CD4-positive, alpha-beta T cell treated with Interleukin-6 at 100 ng/mL for 8 hours (primary cell): ENCODE data around the gene CRACR2A.

ENCODE experiments used
- DNase-seq: peaks from one replicate; pipeline ENCODE4 v3.0.0-alpha.2; 2020; ENCODE audit warnings: mixed read lengths, low spot score

Gene CRACR2A, protein sequence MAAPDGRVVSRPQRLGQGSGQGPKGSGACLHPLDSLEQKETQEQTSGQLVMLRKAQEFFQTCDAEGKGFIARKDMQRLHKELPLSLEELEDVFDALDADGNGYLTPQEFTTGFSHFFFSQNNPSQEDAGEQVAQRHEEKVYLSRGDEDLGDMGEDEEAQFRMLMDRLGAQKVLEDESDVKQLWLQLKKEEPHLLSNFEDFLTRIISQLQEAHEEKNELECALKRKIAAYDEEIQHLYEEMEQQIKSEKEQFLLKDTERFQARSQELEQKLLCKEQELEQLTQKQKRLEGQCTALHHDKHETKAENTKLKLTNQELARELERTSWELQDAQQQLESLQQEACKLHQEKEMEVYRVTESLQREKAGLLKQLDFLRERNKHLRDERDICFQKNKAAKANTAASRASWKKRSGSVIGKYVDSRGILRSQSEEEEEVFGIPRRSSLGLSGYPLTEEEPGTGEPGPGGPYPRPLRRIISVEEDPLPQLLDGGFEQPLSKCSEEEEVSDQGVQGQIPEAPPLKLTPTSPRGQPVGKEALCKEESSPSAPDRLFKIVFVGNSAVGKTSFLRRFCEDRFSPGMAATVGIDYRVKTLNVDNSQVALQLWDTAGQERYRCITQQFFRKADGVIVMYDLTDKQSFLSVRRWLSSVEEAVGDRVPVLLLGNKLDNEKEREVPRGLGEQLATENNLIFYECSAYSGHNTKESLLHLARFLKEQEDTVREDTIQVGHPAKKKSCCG

DNA sequence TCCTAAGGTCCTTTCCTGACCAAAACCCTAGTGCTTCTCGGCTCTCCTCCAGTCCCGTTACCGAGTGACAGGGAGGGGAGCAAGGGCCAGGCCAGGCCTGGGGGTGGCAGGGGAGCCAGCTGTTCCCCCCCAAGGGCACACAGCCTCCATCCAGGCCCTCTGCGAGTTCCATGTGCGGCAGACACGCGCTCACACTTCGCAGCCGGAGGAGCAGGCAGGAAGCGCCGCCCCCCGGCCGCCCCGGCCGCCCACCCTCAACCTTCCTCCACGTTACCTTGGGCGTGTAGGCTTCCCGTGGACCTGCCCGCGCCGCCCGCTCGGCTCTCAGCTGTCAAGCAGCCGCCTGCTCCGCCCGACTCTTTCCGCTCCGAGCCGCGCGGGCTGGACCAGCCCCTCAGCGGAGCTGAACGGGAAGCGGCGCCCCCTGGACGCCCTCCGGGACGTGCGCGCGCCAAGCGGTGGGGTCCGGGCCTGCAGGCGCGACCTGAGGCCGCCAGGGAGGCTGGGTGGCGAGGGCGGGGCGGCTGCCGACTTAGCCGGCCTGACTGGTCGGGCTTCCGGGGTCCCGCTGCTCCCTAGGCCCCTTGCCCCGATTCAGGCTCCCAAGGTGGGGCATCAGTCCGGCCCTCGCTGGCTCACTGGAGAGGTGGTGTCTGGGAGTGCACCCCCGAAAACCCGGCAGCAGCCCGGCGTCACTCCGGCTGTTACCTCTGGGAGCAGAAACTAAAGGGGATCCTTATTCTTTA is at the start of gene CRACR2A:
TSS of gene CRACR2A (minus strand) at position 369 of the 746 bp plus-strand sequence. CDS start 56,110 bp downstream, outside the sequence.
- DNase-seq = peak; percentile 77

DNA sequence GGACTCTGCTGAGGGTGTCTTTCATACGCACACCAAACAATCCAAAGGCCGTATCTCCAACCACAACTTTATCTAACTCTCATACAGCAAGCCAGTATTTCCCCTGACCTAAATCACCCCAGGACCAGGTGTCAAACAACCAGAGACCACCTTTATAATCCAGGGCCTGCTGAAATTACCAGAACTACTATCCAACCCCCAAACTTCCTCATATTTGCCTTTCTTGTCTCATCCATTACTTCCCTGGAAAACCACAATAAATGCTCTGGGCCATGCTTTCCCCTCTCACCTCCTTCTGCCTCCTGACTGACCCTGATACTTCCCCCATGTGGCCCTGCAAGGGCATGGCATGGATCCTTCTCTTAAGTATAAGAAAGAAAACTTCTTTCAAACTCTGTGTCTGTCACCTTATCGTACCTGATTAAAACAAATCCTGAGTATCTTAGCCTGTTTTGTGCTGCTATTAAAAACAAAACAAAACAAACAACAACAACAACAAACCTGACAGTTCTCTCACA is 44.7 kb upstream of the CRACR2A start:
- no peak for DNase-seq

DNA sequence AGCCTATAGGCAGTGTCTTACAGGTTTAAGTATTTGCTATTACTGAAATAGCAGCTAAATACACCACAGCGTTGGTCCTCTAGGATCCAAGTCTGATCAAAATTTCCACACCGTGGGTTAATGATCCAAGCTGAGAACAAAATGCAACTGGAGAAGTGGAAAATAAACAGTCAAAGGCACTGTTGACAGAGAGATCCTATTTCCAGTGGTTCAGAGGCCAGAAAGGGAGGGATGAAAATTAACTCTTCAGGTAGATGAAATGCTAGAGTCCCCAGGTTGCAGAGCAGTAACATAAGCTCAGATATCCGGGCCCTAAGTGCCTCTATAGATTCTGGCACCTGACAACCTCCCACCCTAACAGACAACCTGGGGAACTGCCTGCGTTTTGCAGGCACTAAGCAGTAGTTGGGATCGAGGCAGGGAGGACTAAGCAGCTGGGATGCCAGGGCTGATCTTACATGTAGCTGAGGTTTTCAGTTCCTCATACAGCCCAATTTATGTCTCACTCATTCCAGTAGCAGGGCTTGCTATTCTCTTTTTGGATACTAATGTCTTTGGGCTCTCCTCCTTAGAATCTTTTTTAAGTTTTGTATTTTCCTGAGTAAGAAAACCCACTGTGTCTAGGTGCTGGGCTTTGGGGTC is 42.7 kb upstream of the CRACR2A start:
- DNase-seq = no peak

DNA sequence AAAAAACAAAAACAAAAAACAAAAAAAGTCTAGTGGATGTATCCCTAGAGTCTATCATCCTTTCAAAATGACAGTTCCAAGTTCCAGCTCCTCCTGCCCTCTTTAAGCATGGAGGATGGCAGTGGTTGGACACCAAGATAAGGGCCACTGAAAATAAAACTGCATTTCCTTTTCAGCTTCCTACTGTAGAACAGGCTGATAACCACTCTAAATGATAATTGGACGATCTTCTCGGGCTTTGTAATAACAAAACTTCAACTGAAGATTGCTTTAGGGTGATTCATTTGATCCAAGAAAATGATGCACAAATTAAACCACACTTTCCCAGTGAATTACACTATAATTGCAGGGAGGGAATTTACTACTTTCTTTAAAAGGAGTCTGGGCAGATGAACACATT is 42.2 kb upstream of the CRACR2A start:
- no peak for DNase-seq

DNA sequence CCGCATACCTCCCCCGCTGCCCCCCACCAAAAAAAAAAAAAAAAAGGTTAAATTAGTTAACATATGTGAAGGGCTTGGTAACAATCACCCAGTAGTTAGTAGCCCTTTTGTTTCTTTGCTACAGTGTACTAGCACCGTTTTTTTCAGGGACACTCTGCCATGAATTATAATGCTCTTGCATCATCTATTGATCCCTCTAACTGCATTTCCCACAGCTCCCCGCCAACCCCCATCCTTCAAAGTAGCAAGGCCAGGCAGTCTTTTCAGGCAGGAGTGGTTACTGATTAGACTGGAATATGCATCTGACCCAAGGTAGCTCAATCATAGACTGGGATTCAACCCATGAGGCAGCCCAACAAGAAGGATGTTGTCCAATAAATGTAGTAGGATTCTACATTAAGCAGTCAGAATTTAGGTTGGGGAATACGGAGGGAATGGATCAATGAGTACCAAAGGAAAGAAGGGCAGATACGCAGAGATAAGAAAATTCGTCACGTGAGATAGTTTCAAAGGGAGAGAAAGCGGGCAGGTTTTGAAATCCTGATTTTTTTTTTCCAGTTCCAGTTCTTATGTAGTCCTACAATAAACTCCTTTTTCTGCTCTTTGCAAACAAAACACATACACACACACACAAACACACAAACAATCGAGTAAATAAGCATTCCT is 39.8 kb upstream of the CRACR2A start:
- DNase-seq = no peak

DNA sequence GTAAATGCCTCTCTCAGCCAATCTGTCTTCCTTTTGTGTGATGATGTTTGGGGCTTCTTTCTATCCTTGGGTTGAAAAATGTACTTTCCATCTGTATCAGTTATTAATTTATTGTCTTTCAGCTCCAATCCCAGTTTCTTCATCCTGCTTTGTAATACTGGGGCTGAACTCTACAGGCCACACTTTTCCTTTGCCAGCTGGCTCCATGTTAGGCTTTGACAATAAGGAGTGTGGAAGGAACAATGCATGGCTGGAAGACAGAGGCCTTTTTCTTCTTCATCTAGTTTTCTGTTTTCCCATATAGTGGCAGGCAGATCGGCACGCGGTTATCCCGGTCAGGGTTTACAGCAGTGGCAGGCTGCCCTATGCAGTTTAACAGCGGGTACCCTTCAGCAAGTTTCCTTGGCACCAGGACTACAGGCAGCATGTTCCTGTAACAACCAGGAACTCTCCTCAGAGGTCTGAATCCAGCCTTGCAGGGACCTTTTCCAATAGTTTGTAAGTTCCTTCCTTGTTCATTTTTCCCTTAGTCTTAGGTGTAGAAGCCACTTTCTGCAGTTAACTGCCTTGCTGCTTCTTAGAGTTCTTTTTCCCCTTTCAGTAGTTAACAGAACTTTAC is 38.5 kb upstream of the CRACR2A start:
- DNase-seq = no peak

DNA sequence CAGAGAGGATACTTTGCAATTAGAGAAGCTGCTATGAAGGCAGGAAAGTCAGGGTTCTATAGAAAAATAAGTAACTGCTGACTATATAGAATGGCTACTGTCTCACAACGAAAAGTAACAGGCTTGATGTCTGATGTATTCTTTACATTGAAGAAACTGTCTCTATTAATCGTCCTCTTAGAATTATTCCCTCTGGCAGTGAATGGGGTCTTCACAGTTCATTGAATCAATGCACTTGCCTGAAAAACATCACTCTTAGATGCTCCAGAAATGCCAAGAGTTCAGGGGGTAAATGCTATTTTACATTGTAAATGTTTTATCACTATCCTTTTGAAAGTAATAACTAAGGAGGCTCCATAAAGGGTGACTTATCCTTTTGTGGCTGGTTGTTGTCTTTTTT is 37.7 kb upstream of the CRACR2A start:
- no peak for DNase-seq

DNA sequence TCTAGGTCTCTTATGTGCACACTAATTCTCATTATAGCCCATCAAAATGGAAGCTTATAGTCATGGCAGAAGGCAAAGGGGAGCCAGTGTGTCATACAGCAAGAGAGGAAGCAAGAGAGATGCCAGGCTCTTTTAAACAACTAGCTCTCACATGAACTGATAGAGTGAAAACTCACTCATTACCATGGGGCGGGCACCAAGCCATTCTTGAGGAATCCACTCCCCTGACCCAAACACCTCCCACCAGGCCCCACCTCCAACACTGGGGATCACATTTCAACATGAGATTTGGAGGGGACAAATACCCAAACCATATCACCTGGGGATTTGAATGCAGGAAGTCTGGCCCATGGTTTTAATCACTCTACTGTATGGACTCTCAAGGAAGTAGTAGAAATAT is 36.9 kb upstream of the CRACR2A start:
- DNase-seq = no peak

DNA sequence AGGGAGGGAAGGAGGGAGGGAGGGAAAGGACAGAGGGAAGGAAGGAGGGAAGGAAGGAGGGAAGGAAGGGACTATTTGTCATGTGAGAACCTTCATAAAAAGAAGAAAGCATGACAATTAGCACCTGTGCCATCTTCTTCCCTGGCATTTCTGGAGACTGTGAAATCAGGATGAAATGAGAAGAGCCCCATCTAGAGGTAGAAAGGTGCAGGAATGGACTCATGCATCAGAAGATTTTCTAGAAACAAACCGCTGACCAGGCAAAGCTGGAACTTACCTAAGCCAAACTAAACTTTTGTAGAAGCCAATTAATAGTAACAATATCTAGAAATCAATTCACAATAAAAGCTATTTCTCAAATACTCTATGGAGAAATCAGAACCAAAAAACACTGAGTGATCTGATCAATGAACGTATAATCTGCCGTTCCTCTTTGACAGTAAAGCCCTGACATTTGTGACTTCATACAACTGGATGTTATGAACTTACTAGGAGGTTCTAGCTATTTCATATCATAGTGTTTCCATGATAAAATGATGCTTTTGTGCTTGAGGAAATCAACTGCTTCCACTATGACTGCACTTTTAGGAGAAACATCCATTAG is 24.4 kb upstream of the CRACR2A start:
- peak; percentile 28 for DNase-seq

DNA sequence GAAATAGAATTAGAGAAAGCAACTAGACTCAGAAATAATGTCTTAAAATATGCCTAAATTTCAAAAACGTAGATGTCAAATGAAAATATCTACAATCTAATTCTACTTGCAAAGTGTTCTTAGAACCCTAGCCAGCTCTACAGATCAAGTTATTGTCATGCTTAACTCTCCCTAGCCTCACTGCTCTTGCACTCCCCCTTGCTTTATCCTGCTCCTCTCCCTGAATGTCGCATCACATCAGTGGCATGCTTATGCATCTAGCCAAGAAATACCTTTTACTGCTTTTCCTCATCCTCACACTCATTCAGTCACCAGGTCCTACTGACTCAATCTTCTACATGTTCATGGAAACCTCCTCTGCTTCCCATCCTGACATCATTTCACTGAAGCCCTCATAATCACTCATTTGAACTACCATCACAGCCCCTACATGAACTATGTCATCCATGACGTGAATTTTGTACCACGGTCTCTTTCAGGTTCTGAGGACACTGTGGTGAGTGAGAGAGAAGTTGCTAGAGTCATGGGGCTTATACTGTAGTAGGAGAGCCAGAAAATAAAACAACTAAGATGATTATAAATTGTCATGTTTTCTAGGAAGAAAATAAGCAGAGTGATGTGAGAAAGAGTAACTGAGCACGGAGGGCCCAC is 22.6 kb upstream of the CRACR2A start:
- no peak for DNase-seq

DNA sequence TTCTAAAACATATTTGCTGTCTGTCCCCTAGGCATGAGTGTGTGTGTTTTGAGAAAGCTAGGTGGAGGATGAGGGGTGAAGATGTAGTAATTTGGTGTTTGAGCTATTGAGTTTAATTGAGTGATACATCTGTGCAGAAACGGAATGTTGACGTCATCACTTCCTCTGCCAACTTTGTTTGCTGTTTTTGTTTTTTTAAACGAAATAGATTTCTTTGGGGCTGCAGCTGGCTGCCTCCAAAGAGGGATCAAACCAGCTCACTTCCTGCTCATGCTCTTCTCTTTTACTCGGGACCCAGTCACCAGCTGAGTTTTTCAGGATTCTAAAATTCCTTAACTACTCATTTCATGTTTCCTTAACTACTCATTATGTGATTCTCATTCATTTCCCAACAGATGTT is 19.5 kb upstream of the CRACR2A start:
- no peak for DNase-seq

DNA sequence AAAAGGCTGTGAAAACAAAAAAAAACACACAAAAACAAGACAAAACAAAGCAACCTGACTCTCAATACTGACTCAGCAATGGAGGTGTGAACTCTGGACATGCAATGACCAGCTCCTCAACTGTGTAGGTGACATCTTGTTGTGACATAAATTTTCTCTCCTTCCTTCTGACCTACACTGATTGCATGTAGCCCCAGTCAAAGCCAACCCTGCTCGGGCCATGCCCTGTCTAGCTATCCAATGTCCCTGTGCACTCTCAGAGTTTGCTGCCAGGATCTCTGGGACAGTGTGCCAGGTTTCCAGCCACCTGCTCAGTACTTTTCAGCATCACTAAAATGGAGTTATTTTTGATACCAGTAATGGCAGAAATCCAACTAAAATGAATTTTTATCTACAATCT is 18.9 kb upstream of the CRACR2A start:
- DNase-seq = no peak

DNA sequence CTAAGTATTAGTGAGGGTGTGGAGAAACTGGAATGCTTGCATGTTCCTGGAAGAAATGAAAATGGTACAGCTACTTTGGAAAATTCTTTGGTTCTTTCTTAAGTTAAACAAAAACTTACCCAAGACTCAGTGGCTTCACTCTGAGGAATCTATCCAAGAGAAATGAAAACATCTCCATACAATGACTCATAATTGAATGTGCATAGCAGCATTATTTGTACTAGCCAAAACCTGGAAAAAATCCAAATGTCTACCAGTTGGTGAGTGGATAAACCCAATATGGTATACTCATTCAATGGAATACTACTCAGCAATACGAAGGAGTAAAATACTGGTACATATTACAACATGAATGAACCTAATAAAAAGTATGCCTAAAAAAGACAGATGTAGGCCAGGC is 18.0 kb upstream of the CRACR2A start:
- no peak for DNase-seq

DNA sequence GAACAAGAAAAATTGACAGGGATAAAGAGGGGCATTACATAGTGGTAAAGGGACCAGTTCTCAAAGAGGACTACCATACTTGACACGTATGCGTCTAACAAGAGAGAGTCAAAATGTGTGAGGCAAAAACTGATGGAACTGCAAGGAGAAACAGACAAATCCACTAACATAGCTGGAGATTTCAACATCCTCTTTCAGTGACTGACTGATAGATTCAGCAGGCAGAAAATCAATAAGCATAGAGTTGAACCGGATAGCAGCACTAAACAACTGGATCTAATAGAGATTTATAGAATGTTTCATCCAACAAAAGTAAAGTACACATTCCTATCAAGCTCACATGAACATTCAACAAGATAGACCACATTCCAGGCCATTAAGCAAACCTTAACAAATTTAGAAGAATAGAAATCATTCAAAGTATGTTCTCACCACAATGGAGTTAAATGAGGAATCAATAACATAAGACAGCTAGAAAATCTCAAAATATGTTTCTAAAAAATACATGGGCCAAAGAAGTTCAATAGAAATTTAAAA is 16.1 kb upstream of the CRACR2A start:
- no peak for DNase-seq

DNA sequence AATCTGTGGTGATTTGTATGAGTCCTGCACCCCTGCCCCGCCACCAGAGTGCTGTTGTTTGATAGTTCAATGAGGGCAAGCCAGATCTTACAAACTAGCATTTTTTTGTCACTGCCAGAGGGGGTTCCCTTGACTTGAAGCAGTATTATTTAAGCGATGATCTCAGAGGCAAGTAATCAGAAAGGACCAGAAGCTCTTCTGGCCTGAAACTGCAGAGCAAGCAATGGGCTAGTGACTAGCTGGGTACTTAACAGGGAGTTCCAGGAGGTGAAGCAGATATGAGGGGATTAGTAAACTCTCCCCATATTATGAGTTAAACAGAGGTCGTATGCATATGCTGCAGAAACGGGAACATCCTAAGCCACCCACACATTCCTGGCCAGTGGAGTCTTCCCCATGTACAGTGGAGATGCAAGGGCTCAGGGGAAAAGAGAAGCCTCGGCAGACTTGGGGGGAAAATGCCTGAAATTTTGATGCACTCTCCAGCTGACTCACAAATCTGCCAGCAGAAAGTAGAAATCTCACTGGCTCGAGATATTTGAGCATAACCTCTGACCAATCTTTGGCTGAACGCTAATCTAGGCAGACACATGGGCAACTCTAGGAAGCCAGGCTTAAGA is 8.3 kb upstream of the CRACR2A start:
- DNase-seq = no peak

DNA sequence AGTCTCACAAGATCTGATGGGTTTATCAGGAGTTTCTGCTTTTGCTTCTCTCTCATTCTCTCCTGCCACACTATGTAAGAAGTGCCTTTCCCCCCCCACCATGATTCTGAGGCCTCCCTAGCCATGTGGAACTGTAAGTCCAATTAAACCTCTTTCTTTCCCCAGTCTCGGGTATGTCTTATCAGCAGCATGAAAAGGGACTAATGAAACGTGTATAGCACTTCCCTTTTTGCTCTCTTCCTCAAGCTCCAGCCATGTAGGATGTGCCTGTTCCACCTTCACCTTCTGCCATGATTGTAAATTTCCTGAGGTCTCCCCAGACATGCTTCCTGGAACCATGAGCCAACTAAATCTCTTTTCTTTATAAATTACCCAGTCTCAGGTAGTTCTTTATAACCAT is 7.0 kb upstream of the CRACR2A start:
- no peak for DNase-seq

DNA sequence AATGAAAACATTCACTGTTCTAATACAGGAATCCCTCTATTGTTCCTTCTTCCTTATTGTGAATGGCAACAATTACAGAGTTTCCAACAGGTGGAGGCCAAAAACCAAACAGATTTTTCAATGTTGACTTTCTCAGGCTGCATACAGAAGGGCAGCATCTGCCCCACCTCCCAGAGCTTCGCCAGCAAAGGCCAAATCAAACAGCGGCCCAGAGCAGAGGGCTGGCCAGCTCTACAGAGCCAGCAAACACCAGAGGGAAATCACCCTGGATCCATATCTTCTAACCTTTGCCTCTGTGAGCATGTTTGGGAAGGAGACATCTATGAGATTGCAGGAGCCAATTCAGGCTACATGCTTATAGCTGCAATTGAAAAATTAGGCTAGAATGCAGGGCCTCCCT is 4.4 kb upstream of the CRACR2A start:
- DNase-seq = no peak

DNA sequence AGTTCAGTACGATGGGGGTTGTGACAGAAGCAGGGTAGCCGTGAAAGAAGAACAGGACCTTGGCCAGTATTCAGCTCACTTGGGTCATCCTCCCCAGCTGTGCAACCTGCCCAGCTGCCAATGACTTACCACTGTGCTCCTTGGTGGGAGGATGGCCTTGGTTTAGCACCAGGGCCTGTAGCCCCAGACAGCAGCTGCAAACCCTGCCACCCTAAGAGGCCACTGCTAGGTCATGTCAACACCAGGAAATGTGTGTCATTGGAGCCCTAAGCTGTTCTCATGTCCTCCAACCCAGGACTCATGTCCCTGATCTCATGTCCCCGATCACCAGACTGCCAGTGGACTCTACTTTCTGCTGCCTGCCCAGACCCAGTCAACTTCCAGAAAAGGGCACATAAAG is 3.0 kb upstream of the CRACR2A start:
- no peak for DNase-seq

DNA sequence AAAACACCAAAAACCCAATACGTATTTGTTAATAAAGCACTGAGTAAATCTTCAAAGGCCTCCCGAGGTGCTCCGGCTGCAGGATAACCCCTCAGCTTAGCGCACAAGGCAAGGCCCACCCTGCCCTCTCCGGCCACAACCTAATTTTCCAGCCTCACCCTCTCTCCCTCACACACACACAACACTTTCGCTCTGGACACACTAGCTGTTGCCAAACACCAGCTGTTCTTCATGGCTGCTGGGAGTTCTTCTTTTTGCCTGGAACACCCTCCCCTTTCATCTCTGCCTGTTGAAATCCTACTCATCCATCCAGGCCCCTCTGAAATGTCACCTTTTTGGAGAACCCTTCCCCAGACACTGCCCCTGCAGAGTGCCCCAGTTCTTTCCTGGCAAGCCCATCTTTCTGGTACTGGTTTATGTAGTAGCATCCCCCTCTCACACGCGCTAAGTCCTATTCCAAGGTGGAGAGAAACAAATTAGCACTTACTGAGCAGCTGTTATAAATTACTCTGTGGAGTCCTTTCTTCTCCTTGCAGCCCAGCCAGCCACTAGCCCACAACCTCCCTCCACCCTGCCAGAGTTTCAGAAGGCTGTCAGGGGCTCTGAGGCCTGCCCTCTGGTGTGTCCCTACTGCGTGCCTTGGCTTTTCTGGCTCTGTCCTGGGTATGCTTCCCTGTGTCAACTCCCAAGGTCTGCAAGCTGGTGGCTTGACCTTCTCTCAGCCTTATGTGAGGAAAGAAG is 805 bp upstream of the CRACR2A start:
- no peak for DNase-seq
